ENCODE data around the gene TNFRSF6B.
"Not testable (repeated sequence)": the region's sequence is repeated elsewhere in the genome, so short reads cannot be mapped to it uniquely, and the experiment has no call there.

TNFRSF6B gene

GRCh38 chr20:63711085-63711645, 14.7 kb downstream of the TNFRSF6B start:
- no peak for DNase-seq

- no peak for DNase-seq
Measured at GRCh38 chr20:63712191-63712590, 15.7 kb downstream of the TNFRSF6B start.

DNA sequence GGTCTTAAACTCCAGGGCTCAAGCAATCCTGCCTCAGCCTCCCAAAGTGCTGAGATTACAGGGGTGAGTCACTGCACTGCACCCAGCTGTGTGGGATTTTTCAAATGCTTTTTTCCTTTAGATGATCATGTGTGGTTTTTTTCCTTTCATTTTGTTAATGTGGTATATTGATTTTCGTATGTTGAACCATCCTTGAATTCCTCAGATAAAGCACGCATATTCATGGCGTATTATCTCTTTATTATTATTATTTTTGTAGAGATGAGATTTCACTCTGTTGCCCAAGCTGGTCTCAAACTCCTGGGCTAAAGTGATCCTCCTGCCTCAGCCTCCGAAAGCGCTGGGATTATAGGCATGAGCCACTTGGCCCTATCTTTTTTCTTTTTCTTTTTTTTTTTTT, 18.4 kb downstream of the TNFRSF6B start:
- DNase-seq = no peak

GRCh38 chr20:63718996-63719395, 22.5 kb downstream of the TNFRSF6B start:
- DNase-seq = no peak

- not testable (repeated sequence) for DNase-seq
Measured at GRCh38 chr20:63722967-63723622, 26.6 kb downstream of the TNFRSF6B start.

DNA sequence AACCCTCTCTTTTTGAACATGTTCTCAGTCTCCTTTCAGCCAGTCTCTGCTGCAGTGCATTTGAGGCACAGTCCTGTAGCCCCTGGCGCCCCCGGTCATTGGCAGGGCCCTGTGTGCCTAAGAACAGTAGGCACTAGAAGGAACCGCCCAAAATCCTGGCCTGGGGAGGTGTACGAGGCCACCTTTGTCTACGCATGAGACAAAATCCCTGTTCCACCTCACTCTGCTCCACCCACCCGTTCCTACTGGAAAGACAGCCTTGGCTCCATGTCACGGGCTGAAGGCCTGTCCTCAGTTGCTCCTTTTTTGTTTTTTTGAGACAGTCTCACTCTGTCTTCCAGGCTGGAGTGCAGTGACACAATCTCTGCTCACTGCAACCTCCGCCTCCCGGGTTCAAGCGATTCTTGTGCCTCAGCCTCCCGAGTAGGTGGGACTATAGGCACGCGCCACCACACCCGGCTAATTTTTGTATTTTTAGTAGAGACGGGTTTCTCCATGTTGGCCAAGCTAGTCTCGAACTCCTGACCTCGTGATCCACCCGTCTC, 33.8 kb downstream of the TNFRSF6B start:
- not testable (repeated sequence) for DNase-seq

GRCh38 chr20:63731410-63731809, 35.0 kb downstream of the TNFRSF6B start:
- DNase-seq = no peak

DNA sequence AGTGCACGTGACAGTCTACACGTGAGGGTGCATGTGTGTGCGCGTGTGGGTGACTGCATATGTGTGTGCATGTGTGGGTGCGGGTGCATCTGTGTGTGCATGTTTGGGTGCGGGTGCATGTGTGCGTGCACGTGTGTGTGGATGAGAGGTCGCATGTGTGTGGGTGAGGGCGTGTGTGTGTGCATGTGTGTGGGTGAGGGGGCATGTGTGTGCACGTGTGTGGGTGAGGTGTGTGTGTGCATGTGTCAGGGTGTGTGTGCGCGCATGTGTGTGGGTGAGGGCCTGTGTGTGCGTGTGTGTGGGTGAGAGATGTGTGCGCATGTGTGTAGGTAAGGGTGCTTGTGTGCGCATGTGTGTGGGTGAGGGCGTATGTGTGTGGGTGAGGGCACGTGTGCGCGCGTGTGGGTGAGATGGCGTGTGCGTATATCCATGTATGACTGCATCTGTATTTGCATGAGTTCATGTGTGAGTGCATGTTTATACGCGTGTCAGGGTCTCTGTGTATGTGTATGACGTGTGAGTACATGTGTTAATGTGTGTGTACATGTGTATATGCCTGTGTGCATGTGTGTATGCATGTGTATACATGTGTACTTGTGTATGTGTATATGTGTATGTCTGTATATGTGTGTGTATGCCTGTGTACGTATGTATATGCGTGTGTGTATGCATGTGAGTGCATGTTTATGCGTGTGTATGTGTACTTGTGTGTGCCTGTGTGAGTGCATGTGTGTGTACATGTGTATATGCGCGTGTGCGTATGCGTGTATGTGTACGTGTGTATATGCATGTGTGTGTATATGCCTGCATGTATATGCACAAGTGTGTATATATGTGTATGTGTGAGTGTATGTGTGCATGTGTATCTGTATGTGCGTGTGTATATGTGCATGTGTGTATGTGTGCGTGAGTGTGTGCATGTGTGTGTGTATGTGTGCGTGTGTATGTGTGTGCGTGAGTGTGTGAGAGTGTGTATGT, 36.0 kb downstream of the TNFRSF6B start:
- DNase-seq = no peak

GRCh38 chr20:63733117-63733516, 36.7 kb downstream of the TNFRSF6B start:
- DNase-seq = no peak

GRCh38 chr20:63733579-63734081, 37.2 kb downstream of the TNFRSF6B start:
- no peak for DNase-seq

- no peak for DNase-seq
Measured at GRCh38 chr20:63734111-63734945, 37.9 kb downstream of the TNFRSF6B start.

DNA sequence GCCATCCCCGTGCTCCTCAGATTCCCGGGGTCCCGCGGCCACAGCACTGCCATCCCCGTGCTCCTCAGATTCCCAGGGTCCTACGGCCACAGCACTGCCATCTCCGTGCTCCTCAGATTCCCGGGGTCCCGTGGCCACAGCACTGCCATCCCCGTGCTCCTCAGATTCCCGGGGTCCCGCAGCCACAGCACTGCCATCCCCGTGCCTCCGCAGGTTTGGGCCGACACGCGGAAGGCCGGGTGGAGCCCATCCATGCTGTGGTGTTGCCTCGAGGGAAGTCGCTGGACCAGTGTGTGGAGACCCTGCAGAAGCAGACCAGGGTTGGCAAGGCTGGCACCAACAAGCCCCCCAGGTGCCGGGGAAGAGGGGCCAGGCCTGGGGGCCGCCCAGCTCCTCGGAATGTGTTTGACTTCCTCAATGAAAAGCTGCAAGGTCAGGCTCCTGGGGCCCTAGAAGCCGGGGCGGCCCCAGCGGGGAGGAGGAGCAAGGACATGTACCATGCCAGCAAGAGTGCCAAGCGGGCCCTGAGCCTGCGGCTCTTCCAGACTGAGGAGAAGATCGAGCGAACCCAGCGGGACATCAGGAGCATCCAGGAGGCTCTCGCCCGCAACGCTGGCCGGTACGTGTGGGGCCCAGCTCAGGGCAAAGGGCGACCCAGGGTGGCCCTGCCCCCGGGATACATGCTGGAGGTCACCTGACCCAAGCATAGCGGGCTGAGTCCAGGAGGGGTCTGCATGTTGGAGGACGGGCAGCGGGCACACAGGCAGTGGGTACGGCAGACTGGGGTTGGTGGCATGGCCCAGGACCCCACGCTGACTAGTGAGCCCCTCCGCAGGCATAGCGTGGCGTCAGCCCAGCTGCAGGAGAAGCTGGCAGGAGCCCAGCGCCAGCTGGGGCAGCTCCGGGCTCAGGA, 38.8 kb downstream of the TNFRSF6B start:
- no peak for DNase-seq

DNA sequence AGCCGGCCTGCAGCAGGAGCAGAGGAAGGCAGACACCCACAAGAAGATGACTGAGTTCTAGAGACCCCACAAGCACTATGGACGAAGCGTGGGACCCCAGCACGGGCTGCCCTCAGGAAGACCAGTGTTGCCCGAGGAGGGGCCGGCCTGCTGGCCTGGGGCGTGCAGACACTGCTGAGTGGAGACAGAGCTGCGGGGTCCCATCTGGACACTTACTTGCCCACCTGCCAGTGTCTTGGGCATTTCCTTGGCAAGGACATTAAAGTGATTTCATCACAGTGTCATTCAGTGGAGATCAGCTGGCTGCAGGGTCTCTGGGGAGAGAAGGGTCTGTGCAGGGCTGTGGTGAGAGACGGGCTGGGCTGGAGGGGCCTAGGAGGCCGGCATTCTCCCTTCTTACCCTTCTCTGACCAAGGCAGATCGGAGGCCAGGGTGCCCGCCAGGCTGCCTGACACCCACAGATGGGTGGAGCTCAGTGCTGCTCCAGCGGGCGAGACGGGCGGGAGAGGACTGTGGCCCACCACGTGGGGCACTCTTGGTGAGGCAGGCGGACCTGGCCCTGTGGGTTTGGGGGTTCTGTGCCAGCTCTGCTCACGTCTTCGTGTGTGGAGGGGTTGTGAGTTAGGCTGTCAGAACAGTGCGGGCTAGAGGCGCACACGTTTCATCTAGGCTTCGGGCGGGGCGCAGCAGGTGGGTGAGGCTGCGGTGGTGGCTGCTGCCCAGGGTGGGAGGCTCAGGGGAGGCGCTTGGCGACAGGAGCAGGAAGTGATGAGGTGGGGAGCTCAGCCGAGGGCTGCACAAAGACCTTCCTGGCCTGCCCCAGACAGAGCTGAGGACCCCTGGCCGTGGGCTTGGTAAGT, 39.6 kb downstream of the TNFRSF6B start, which contains the start of gene LIME1:
TSS of gene LIME1 (plus strand) at position 806 of the 860 bp plus-strand sequence. CDS start 886 bp downstream, outside the sequence.
- no peak for DNase-seq

DNA sequence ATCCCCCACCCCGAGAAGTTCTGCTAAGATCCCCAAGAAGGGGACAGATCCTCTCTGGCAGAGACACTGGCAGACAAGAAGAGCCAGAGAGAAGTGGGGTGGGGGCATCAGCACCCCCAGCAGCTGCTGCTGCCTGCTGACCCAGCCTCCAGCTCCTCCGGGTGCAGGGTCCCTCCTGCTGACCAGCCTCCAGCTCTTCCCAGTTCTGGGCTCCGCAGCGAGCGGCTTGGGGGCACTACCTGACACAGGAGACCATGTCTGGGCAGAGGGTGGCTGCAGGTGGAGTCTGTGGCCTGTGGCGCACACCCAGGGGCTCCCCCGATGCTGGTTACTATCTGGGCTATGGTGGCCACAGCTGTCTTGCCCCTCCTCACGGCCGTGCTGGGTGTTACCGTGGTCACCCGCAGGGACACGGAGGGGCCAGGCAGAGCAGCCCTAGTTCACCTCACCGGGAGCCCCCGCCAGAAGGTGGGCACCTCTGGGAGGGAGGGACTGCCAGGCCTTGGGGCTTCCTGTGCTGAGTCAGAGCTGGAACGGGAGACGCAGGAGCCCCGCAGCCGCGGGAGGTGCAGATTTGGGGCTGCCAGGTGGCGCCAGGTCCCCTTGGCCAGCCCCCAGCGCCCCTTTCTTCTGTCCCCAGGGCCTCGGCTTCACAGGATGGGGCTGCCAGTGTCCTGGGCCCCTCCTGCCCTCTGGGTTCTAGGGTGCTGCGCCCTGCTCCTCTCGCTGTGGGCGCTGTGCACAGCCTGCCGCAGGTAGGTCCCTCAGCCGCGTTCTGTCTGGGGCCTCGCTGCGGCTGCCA, 40.6 kb downstream of the TNFRSF6B start:
- DNase-seq = no peak

GRCh38 chr20:63737695-63737944, 41.2 kb downstream of the TNFRSF6B start:
- DNase-seq = no peak

DNA sequence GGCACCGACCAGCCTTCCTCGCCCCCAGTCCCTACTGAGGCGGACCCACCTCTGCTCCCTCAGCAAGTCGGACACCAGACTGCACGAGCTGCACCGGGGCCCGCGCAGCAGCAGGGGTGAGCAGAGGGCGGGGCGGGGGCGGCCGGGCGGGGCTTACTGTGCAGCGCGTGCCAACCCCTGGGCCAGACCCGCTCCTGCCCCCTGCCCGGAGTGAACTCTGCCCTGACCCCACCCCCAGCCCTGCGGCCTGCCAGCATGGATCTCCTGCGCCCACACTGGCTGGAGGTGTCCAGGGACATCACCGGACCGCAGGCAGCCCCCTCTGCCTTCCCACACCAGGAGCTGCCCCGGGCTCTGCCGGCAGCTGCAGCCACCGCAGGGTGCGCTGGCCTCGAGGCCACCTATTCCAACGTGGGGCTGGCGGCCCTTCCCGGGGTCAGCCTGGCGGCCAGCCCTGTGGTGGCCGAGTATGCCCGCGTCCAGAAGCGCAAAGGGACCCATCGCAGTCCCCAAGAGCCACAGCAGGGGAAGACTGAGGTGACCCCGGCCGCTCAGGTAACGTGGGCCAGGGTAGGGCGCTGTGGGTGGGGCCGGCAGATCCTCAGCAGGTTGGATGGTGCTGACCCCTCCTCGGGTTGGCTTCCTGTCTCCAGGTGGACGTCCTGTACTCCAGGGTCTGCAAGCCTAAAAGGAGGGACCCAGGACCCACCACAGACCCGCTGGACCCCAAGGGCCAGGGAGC, 41.7 kb downstream of the TNFRSF6B start:
- no peak for DNase-seq

DNA sequence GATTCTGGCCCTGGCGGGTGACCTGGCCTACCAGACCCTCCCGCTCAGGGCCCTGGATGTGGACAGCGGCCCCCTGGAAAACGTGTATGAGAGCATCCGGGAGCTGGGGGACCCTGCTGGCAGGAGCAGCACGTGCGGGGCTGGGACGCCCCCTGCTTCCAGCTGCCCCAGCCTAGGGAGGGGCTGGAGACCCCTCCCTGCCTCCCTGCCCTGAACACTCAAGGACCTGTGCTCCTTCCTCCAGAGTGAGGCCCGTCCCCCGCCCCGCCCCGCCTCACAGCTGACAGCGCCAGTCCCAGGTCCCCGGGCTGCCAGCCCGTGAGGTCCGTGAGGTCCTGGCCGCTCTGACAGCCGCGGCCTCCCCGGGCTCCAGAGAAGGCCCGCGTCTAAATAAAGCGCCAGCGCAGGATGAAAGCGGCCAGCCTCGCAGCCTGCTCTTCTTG, 42.3 kb downstream of the TNFRSF6B start:
- DNase-seq = no peak

All from NCI-H446 treated with DMSO at 0.1 percent for 48 hours (cell line).